Measurements from ENCODE around the gene CD180.

- TF ChIP-seq POLR2A (IDR thresholded peaks at IDR 0.05): no peak
- no peak for TF ChIP-seq CTCF (IDR thresholded peaks at IDR 0.05 in 4 of 5, conservative IDR thresholded peaks at IDR 0.05 in 1 of 5)
These were observed 9.4 kb downstream of the CD180 start for GRCh38 chr5:67187006-67187715.

Measured in gastrocnemius medialis (tissue), 4 donors.